MM.1S (cell line): ENCODE results near the gene RET.

Source experiments
- DNase-seq: peaks from one replicate; pipeline ENCODE4 v3.0.0-alpha.2; 2015
- H2AFZ ChIP-seq: fragments of 300-600 bp; sonication (generic); 2 replicates; pipeline ENCODE4 v1.6.0; 2016; ENCODE audit warnings: antibody characterized with exemption, low read length
- H3F3A ChIP-seq: fragments of 300-600 bp; sonication (generic); 2 replicates; pipeline ENCODE4 v1.6.1; 2016; ENCODE audit warnings: mild to moderate bottlenecking, antibody characterized with exemption, low read length, moderate library complexity, mixed read lengths; ENCODE audit not compliant: insufficient read depth
- H3K27ac ChIP-seq: fragments of 300-600 bp; sonication (generic); 2 replicates; pipeline ENCODE4 v1.5.1; 2016; ENCODE audit warnings: mild to moderate bottlenecking, low read length
- H3K27me3 ChIP-seq: fragments of 300-600 bp; sonication (generic); replicated peaks from 2 replicates; pipeline ENCODE4 v1.6.0; 2016; ENCODE audit warnings: low read length; ENCODE audit not compliant: insufficient read depth
- H3K36me3 ChIP-seq: fragments of 300-600 bp; sonication (generic); replicated peaks from 2 replicates; pipeline ENCODE4 v1.6.1; 2016; ENCODE audit warnings: mild to moderate bottlenecking, low read length, mixed read lengths; ENCODE audit not compliant: insufficient read depth
- H3K4me1 ChIP-seq: fragments of 300-600 bp; sonication (generic); 2 replicates; pipeline ENCODE4 v1.6.1; 2016; ENCODE audit warnings: low read length, mixed read lengths
- H3K4me2 ChIP-seq: fragments of 300-600 bp; sonication (generic); 2 replicates; pipeline ENCODE4 v1.6.0; 2016; ENCODE audit warnings: low read depth, low read length
- H3K4me3 ChIP-seq: fragments of 300-600 bp; sonication (generic); 2 replicates; pipeline ENCODE4 v1.5.1; 2016; ENCODE audit warnings: low read length, mixed read lengths
- H3K79me2 ChIP-seq: fragments of 300-600 bp; sonication (generic); 2 replicates; pipeline ENCODE4 v1.6.1; 2016; ENCODE audit warnings: mixed run types, low read length, mixed read lengths
- H3K9ac ChIP-seq: fragments of 300-600 bp; sonication (generic); 2 replicates; pipeline ENCODE4 v1.6.1; 2016; ENCODE audit warnings: low read length, mixed read lengths
- H3K9me2 ChIP-seq: fragments of 300-600 bp; sonication (generic); replicated peaks from 2 replicates; pipeline ENCODE4 v1.6.1; 2016; ENCODE audit warnings: mild to moderate bottlenecking, low read length, mixed read lengths; ENCODE audit not compliant: insufficient read depth
- H3K9me3 ChIP-seq: fragments of 300-600 bp; sonication (generic); replicated peaks from 2 replicates; pipeline ENCODE4 v1.6.1; 2016; ENCODE audit warnings: mild to moderate bottlenecking, low read length, mixed read lengths; ENCODE audit not compliant: insufficient read depth
- H4K20me1 ChIP-seq: fragments of 300-600 bp; sonication (generic); 2 replicates; pipeline ENCODE4 v1.6.1; 2016; ENCODE audit warnings: mild to moderate bottlenecking, low read length, moderate library complexity, mixed read lengths; ENCODE audit not compliant: insufficient read depth
- CTCF ChIP-seq: fragments of 300-600 bp; sonication (generic); IDR thresholded peaks from 2 replicates; pipeline ENCODE4 v1.5.1; 2016; ENCODE audit warnings: antibody characterized with exemption, low read length, mixed read lengths
- EZH2 ChIP-seq: fragments of 300-600 bp; sonication (generic); optimal IDR thresholded peaks from 2 replicates; pipeline ENCODE3; 2017; ENCODE audit warnings: low read depth, mild to moderate bottlenecking, antibody characterized with exemption, low read length, mixed read lengths
- EZH2phosphoT487 ChIP-seq: fragments of 300-600 bp; sonication (generic); IDR thresholded peaks from 2 replicates; pipeline ENCODE4 v1.6.1; 2018; ENCODE audit warnings: antibody characterized with exemption, low read length

Gene RET

GRCh38 chr10:43121444-43121843 is 44.6 kb downstream of the RET start:
- Histone ChIP-seq H3K4me3 (no peak overlapping the region), H3K27me3 (no peaks in the 10 kb centered on the region), H3F3A (no peaks in the 10 kb centered on the region), H3K9me3 (no peaks in the 10 kb centered on the region), H3K36me3 (no peaks in the 10 kb centered on the region), H4K20me1 (no peaks in the 10 kb centered on the region), H3K27ac (no peak overlapping the region), H3K9ac (no peak overlapping the region), H3K79me2 (no peaks in the 10 kb centered on the region), H3K9me2 (no peaks in the 10 kb centered on the region), H3K4me1 (no peaks in the 10 kb centered on the region), H3K4me2 (no peak overlapping the region), H2AFZ (no peak overlapping the region)
- no peak for TF ChIP-seq CTCF
- no peak for TF ChIP-seq EZH2
- TF ChIP-seq EZH2phosphoT487, result no peak
- no peak for DNase-seq

GRCh38 chr10:43122096-43122495 is 45.2 kb downstream of the RET start:
- H3K9ac ChIP-seq, result no peak overlapping the region
- TF ChIP-seq EZH2, result no peak
- no peak for TF ChIP-seq EZH2phosphoT487
- TF ChIP-seq CTCF, result no peak
- no peak for DNase-seq
- no peaks in the 10 kb centered on the region for H3K9me3 ChIP-seq
- no peaks in the 10 kb centered on the region for H3K79me2 ChIP-seq
- no peak overlapping the region for H3K4me3 ChIP-seq
- no peaks in the 10 kb centered on the region for H3K9me2 ChIP-seq
- no peaks in the 10 kb centered on the region for H3K27me3 ChIP-seq
- no peak overlapping the region for H2AFZ ChIP-seq
- H3F3A ChIP-seq, result no peaks in the 10 kb centered on the region
- H3K27ac ChIP-seq, result no peak overlapping the region
- no peaks in the 10 kb centered on the region for H4K20me1 ChIP-seq
- no peaks in the 10 kb centered on the region for H3K36me3 ChIP-seq
- peaks cover 2% of the 10 kb centered on the region; the same call in 1 of the 2 replicates for H3K4me1 ChIP-seq
- H3K4me2 ChIP-seq, result no peak overlapping the region

GRCh38 chr10:43122826-43123225 is 46.0 kb downstream of the RET start:
- no peak for DNase-seq
- Histone ChIP-seq H3K36me3 (no peaks in the 10 kb centered on the region), H3K27me3 (no peaks in the 10 kb centered on the region), H3K9me3 (no peaks in the 10 kb centered on the region), H3F3A (no peaks in the 10 kb centered on the region), H3K9me2 (no peaks in the 10 kb centered on the region), H3K9ac (no peak overlapping the region), H3K4me3 (no peak overlapping the region), H4K20me1 (no peaks in the 10 kb centered on the region), H3K4me2 (no peak overlapping the region), H2AFZ (no peak overlapping the region), H3K79me2 (no peaks in the 10 kb centered on the region), H3K27ac (no peak overlapping the region), H3K4me1 (peaks cover 10% of the 10 kb centered on the region; the same call in 1 of the 2 replicates)
- no peak for TF ChIP-seq EZH2phosphoT487
- no peak for TF ChIP-seq EZH2
- no peak for TF ChIP-seq CTCF
